HepG2 (cell line): Measurements from ENCODE around the gene PEX3. TPM values are rescaled to one million over a fixed set of nuclear protein-coding genes. Genes with fewer than 3 reads are reported as not detected.
A peak's percentile ranks its signal among the peaks of the same experiment; 100 is the strongest.

Source experiments
- BHLHE40 ChIP-seq: IDR thresholded peaks from 2 replicates; pipeline ENCODE4 v1.6.1; 2011; ENCODE audit warnings: low read length, improper control_type of control experiment
- ETS1 ChIP-seq: sonication (generic); formaldehyde crosslinking; IDR thresholded peaks from 2 replicates; pipeline ENCODE4 v1.4.0; 2020; ENCODE audit warnings: missing genetic modification reagents
- MIER2 ChIP-seq: IDR thresholded peaks from 2 replicates; pipeline ENCODE4 v1.6.1; 2016; ENCODE audit warnings: missing biosample characterization, missing genetic modification reagents
- NR2F6 ChIP-seq, 2 experiments: IDR thresholded peaks; 2 replicates each; pipeline ENCODE4 v1.6.1; 2016; ENCODE audit warnings: antibody characterized with exemption in 1 of 2, mild to moderate bottlenecking in 1 of 2
- POGZ ChIP-seq: sonication (generic); formaldehyde crosslinking; IDR thresholded peaks from 2 replicates; pipeline ENCODE4 v1.4.0; 2020; ENCODE audit warnings: mild to moderate bottlenecking, missing genetic modification reagents
- ZBTB39 ChIP-seq: sonication (generic); formaldehyde crosslinking; IDR thresholded peaks from 2 replicates; pipeline ENCODE4 v1.5.0; 2020; ENCODE audit warnings: missing genetic modification reagents
- ZNF10 ChIP-seq: sonication (generic); formaldehyde crosslinking; IDR thresholded peaks from 2 replicates; pipeline ENCODE4 v1.4.0; 2020; ENCODE audit warnings: mild to moderate bottlenecking, low read depth, missing genetic modification reagents, borderline replicate concordance
- ZNF138 ChIP-seq: sonication (generic); formaldehyde crosslinking; IDR thresholded peaks from 2 replicates; pipeline ENCODE4 v1.5.0; 2020; ENCODE audit warnings: mild to moderate bottlenecking, low read depth, missing genetic modification reagents
- ZNF207 ChIP-seq: fragments of 450-650 bp; IDR thresholded peaks from 2 replicates; pipeline ENCODE4 v1.6.1; 2016; ENCODE audit warnings: antibody characterized with exemption, borderline replicate concordance
- ZNF563 ChIP-seq: sonication (generic); formaldehyde crosslinking; IDR thresholded peaks from 2 replicates; pipeline ENCODE4 v1.8.0; 2022; ENCODE audit warnings: mild to moderate bottlenecking, moderate library complexity, missing genetic modification reagents
- ZNF7 ChIP-seq: IDR thresholded peaks from 2 replicates; pipeline ENCODE4 v1.6.1; 2016; ENCODE audit warnings: missing biosample characterization, missing genetic modification reagents
- ZNF746 ChIP-seq: sonication (generic); formaldehyde crosslinking; IDR thresholded peaks from 2 replicates; pipeline ENCODE4 v1.8.0; 2022; ENCODE audit warnings: mild to moderate bottlenecking, missing genetic modification reagents
- ZZZ3 ChIP-seq: sonication (generic); formaldehyde crosslinking; IDR thresholded peaks from 2 replicates; pipeline ENCODE4 v1.4.0; 2020; ENCODE audit warnings: missing genetic modification reagents, mild to moderate bottlenecking, borderline replicate concordance
- polyA plus RNA-seq, 8 experiments: library from polyadenylated mRNA; depleted of rRNA in 3 of 8; stranded (reverse) in 7 of 8; unstranded in 1 of 8; fragments of >200 nt; fragmentation: Illumina TruSeq in 4 of 8; extraction: Trizol in 4 of 8; gene quantifications; 2 replicates each; pipeline versions ENCODE4 v1.2.1 to v1.2.3, GENCODE V29; 2011 to 2016; ENCODE audit warnings: low read depth in 4 of 8, missing spikeins in 1 of 8, mixed read lengths in 1 of 8; ENCODE audit not compliant: insufficient read depth in 1 of 8
- total RNA-seq, 5 experiments: library from RNA; depleted of rRNA; stranded (reverse); fragments of >200 nt; fragmentation: Illumina TruSeq; extraction: Trizol; gene quantifications; 2 replicates each; pipeline ENCODE4 v1.2.3, GENCODE V29; 2016; ENCODE audit warnings: low read depth in 1 of 5
- TF ChIP-seq, protein P1 (sequence below): sonication (generic); formaldehyde crosslinking; conservative IDR thresholded peaks from 2 replicates; pipeline ENCODE4 v1.8.0; 2022; ENCODE audit warnings: low read depth, missing genetic modification reagents
- TF ChIP-seq, protein P2 (sequence below): sonication (generic); formaldehyde crosslinking; IDR thresholded peaks from 2 replicates; pipeline ENCODE4 v1.5.0; 2020; ENCODE audit warnings: mild to moderate bottlenecking, missing genetic modification reagents, borderline replicate concordance

Gene PEX3
- total and polyA plus RNA-seq, 2 of the 13 experiments (the other 11 are each of a cell fraction or from before 2014, with no cell fraction given) = 30.9 to 40.8 TPM

- TF ChIP-seq ZBTB39 (CRISPR knock-in tag) (peak; percentile 83; the same call in 1 of the 2 replicates), ZNF207 (no peak), ZZZ3 (CRISPR knock-in tag) (peak; percentile 87; the same call in 1 of the 2 replicates), BHLHE40 (peak; percentile 84), ETS1 (CRISPR knock-in tag) (no peak), ZNF563 (CRISPR knock-in tag) (peak; percentile 97), ZNF138 (CRISPR knock-in tag) (peak; percentile 88; the same call in 1 of the 2 replicates), ZNF7 (CRISPR knock-in tag) (no peak), ZNF746 (CRISPR knock-in tag) (peak; percentile 60; the same call in 1 of the 2 replicates), NR2F6 (IDR thresholded peaks at IDR 0.05) (peak; percentile 51; the same call in 1 of the 2 replicates), NR2F6 (CRISPR knock-in tag; IDR thresholded peaks at IDR 0.05) (peak; percentile 54), MIER2 (CRISPR knock-in tag) (peak; percentile 53), ZNF10 (CRISPR knock-in tag) (no peak), POGZ (CRISPR knock-in tag) (peak; percentile 90)
- TF ChIP-seq, protein P1, sequence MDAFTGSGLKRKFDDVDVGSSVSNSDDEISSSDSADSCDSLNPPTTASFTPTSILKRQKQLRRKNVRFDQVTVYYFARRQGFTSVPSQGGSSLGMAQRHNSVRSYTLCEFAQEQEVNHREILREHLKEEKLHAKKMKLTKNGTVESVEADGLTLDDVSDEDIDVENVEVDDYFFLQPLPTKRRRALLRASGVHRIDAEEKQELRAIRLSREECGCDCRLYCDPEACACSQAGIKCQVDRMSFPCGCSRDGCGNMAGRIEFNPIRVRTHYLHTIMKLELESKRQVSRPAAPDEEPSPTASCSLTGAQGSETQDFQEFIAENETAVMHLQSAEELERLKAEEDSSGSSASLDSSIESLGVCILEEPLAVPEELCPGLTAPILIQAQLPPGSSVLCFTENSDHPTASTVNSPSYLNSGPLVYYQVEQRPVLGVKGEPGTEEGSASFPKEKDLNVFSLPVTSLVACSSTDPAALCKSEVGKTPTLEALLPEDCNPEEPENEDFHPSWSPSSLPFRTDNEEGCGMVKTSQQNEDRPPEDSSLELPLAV (CRISPR knock-in tag) = no peak
- TF ChIP-seq, protein P2, sequence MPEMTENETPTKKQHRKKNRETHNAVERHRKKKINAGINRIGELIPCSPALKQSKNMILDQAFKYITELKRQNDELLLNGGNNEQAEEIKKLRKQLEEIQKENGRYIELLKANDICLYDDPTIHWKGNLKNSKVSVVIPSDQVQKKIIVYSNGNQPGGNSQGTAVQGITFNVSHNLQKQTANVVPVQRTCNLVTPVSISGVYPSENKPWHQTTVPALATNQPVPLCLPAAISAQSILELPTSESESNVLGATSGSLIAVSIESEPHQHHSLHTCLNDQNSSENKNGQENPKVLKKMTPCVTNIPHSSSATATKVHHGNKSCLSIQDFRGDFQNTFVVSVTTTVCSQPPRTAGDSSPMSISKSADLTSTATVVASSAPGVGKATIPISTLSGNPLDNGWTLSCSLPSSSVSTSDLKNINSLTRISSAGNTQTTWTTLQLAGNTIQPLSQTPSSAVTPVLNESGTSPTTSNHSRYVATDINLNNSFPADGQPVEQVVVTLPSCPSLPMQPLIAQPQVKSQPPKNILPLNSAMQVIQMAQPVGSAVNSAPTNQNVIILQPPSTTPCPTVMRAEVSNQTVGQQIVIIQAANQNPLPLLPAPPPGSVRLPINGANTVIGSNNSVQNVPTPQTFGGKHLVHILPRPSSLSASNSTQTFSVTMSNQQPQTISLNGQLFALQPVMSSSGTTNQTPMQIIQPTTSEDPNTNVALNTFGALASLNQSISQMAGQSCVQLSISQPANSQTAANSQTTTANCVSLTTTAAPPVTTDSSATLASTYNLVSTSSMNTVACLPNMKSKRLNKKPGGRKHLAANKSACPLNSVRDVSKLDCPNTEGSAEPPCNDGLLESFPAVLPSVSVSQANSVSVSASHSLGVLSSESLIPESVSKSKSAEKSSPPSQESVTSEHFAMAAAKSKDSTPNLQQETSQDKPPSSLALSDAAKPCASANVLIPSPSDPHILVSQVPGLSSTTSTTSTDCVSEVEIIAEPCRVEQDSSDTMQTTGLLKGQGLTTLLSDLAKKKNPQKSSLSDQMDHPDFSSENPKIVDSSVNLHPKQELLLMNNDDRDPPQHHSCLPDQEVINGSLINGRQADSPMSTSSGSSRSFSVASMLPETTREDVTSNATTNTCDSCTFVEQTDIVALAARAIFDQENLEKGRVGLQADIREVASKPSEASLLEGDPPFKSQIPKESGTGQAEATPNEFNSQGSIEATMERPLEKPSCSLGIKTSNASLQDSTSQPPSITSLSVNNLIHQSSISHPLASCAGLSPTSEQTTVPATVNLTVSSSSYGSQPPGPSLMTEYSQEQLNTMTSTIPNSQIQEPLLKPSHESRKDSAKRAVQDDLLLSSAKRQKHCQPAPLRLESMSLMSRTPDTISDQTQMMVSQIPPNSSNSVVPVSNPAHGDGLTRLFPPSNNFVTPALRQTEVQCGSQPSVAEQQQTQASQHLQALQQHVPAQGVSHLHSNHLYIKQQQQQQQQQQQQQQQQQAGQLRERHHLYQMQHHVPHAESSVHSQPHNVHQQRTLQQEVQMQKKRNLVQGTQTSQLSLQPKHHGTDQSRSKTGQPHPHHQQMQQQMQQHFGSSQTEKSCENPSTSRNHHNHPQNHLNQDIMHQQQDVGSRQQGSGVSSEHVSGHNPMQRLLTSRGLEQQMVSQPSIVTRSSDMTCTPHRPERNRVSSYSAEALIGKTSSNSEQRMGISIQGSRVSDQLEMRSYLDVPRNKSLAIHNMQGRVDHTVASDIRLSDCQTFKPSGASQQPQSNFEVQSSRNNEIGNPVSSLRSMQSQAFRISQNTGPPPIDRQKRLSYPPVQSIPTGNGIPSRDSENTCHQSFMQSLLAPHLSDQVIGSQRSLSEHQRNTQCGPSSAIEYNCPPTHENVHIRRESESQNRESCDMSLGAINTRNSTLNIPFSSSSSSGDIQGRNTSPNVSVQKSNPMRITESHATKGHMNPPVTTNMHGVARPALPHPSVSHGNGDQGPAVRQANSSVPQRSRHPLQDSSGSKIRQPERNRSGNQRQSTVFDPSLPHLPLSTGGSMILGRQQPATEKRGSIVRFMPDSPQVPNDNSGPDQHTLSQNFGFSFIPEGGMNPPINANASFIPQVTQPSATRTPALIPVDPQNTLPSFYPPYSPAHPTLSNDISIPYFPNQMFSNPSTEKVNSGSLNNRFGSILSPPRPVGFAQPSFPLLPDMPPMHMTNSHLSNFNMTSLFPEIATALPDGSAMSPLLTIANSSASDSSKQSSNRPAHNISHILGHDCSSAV (CRISPR knock-in tag) = peak; percentile 49; the same call in 1 of the 2 replicates
Observed at GRCh38 chr6:143510991-143511891, 60.6 kb downstream of the PEX3 start, which contains the start of gene FUCA2 (continued).
